OCI-LY7 (cell line): Measurements from ENCODE around the gene AFTPH. TPM values are rescaled to one million over a fixed set of nuclear protein-coding genes. Genes with fewer than 3 reads are reported as not detected.

ENCODE experiments used
- BruUV-seq: library from RNA; stranded (reverse); fragments of 400-500 nt; replicated peaks from 2 replicates; lab custom pipeline; 2021; lab: Mats Ljungman, UMichigan
- CTCF ChIA-PET: fragments of 300-600 bp; sonication (Branson Sonifier 250); formaldehyde crosslinking; loops from one replicate; lab custom pipeline; 2022; ENCODE audit warnings: antibody characterized with exemption; ENCODE audit not compliant: unreplicated experiment; lab: Charles Lee
- POLR2A ChIA-PET: fragments of 300-600 bp; sonication (Branson Sonifier 250); formaldehyde crosslinking; loops from one replicate; lab custom pipeline; 2022; ENCODE audit warnings: antibody characterized with exemption; lab: Charles Lee
- DNase-seq: peaks from one replicate; pipeline ENCODE4 v3.0.0-alpha.2; 2015; ENCODE audit warnings: low spot score
- H2AFZ ChIP-seq: fragments of 200-600 bp; sonication (generic), shearing (Covaris generic); 2 replicates; pipeline ENCODE4 v1.6.1; 2014; ENCODE audit warnings: mild to moderate bottlenecking, antibody characterized with exemption, low read length, moderate library complexity
- H3K27ac ChIP-seq: fragments of 200-600 bp; sonication (generic); 2 replicates; pipeline ENCODE4 v1.5.1; 2014; ENCODE audit warnings: mixed run types, low read depth, mild to moderate bottlenecking, moderate library complexity, low read length, inconsistent platforms; ENCODE audit not compliant: poor library complexity, severe bottlenecking
- H3K36me3 ChIP-seq: fragments of 200-600 bp; sonication (generic); 2 replicates; pipeline ENCODE4 v1.6.1; 2014; ENCODE audit warnings: mild to moderate bottlenecking, antibody characterized with exemption, low read length, moderate library complexity, mixed read lengths; ENCODE audit not compliant: insufficient read depth
- H3K4me1 ChIP-seq: fragments of 200-600 bp; sonication (generic); 2 replicates; pipeline ENCODE4 v1.5.1; 2014; ENCODE audit warnings: mild to moderate bottlenecking, low read length; ENCODE audit not compliant: insufficient read depth, poor library complexity, severe bottlenecking
- H3K4me2 ChIP-seq: fragments of 200-600 bp; sonication (generic); 2 replicates; pipeline ENCODE4 v1.6.1; 2014; ENCODE audit warnings: mild to moderate bottlenecking, low read length
- H3K4me3 ChIP-seq: fragments of 200-600 bp; sonication (generic); 2 replicates; pipeline ENCODE4 v1.5.1; 2014; ENCODE audit warnings: mild to moderate bottlenecking, low read depth, low read length; ENCODE audit not compliant: poor library complexity, severe bottlenecking
- H3K79me2 ChIP-seq: fragments of 200-600 bp; sonication (generic); 2 replicates; pipeline ENCODE4 v1.6.1; 2016; ENCODE audit warnings: low read depth, mild to moderate bottlenecking, low read length, moderate library complexity, mixed read lengths; ENCODE audit not compliant: insufficient read depth
- H3K9me2 ChIP-seq: fragments of 200-600 bp; sonication (generic); 2 replicates; pipeline ENCODE4 v1.6.1; 2016; ENCODE audit warnings: mild to moderate bottlenecking, low read length, mixed read lengths; ENCODE audit not compliant: insufficient read depth
- H3K9me3 ChIP-seq: fragments of 200-600 bp; sonication (generic); 2 replicates; pipeline ENCODE4 v1.6.1; 2014; ENCODE audit warnings: mild to moderate bottlenecking, mixed run types, low read length, mixed read lengths
- H4K20me1 ChIP-seq: fragments of 200-600 bp; sonication (generic); 2 replicates; pipeline ENCODE4 v1.6.1; 2014; ENCODE audit warnings: mild to moderate bottlenecking, antibody characterized with exemption, low read length, moderate library complexity, mixed read lengths; ENCODE audit not compliant: insufficient read depth
- CTCF ChIP-seq: fragments of 200-600 bp; sonication (generic); conservative IDR thresholded peaks from 2 replicates; pipeline ENCODE4 v1.5.1; 2014; ENCODE audit warnings: mild to moderate bottlenecking, antibody characterized with exemption, low read length, moderate library complexity, mixed read lengths
- EZH2phosphoT487 ChIP-seq: fragments of 200-600 bp; sonication (generic); IDR thresholded peaks from 2 replicates; pipeline ENCODE4 v1.6.1; 2018; ENCODE audit warnings: low read depth, borderline replicate concordance, mild to moderate bottlenecking, mixed run types, antibody characterized with exemption, low read length, moderate library complexity, mixed read lengths
- intact Hi-C: fragments of 100-400 bp; cut with micrococcal nuclease; formaldehyde crosslinking; loops from one replicate; pipeline ENCODE4 v1.10.0; 2022; ENCODE audit not compliant: unreplicated experiment
- total RNA-seq, 2 experiments: library from RNA; depleted of rRNA in 1 of 2; stranded (reverse); fragments of >200 nt in 1 of 2; shearing (Covaris generic) in 1 of 2; gene quantifications; 2 replicates each; pipeline ENCODE4 v1.2.3, GENCODE V29; 2014 to 2022

AFTPH gene
- total RNA-seq, 2 experiments from 2014 or later, result 30.0 to 40.6 TPM

DNA sequence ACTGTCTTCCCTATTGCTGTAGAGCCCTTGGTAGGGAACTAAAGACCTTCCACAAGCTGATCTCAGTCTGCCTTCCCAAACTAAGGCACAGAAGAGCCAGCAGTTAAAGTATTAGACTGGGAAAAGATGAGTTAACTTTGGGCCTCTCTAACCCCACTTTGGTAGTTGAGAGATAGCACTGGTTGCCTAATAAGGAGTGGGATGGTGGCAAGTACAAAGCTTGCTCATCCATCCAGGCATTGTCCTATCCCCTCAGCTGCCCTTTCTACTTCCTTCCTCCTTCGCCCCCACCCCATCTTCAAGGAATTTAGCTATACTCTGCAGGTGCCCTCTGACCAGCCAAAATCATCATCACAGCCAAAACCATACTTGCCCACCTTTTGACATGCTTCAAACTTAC, 22.2 kb upstream of the AFTPH start:
- ChIA-PET POLR2A (interaction anchor here (0.5 kb wide), 1 partner anchor 46 kb away, joined by 3 read pairs; no protein-coding TSS in a partner anchor), CTCF (no interaction called here)
- H3K36me3 ChIP-seq, result no peaks in the 10 kb centered on the region
- no peak overlapping the region for H3K4me3 ChIP-seq
- H3K9me3 ChIP-seq, result no peaks in the 10 kb centered on the region
- TF ChIP-seq EZH2phosphoT487 (no peak), CTCF (no peak)
- DNase-seq, result no peak
- intact Hi-C loops, result no loop called here
- no peaks in the 10 kb centered on the region for H4K20me1 ChIP-seq
- H3K4me1 ChIP-seq, result no peaks in the 10 kb centered on the region
- H3K27ac ChIP-seq, result no peak overlapping the region
- no peak overlapping the region for H3K4me2 ChIP-seq
- no peak overlapping the region for H2AFZ ChIP-seq
- H3K9me2 ChIP-seq, result no peaks in the 10 kb centered on the region
- BruUV-seq, result no TSS peak
- no peaks in the 10 kb centered on the region for H3K79me2 ChIP-seq

DNA sequence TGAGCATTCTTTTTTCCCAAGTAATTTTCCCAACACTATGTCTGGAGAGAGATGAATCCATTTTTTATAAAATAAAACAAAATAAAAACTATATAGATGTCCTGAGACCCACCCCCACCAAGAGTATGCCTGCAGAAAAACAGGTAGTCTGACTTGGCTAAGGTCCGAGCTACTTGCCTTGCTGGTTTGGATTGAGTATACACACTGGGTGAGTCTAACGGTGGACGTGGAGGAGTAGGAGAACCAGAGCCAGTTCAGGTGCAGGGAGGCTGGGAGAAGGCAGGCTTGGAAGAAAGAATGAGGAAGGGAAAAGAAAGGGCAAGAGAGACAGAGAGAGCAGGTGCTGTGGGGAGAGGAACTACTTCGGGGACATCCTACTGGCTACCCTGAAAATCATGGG, 21.3 kb upstream of the AFTPH start:
- Histone ChIP-seq H2AFZ (no peak overlapping the region), H3K9me2 (no peaks in the 10 kb centered on the region), H3K9me3 (no peaks in the 10 kb centered on the region), H4K20me1 (no peaks in the 10 kb centered on the region), H3K36me3 (no peaks in the 10 kb centered on the region), H3K4me3 (no peak overlapping the region), H3K27ac (no peak overlapping the region), H3K4me2 (no peak overlapping the region), H3K79me2 (no peaks in the 10 kb centered on the region), H3K4me1 (no peaks in the 10 kb centered on the region)
- DNase-seq, result no peak
- ChIA-PET POLR2A (no interaction called here), CTCF (no interaction called here)
- no peak for TF ChIP-seq CTCF
- no TSS peak for BruUV-seq
- intact Hi-C loops, result no loop called here

- Histone ChIP-seq H3K36me3 (no peaks in the 10 kb centered on the region), H4K20me1 (no peaks in the 10 kb centered on the region), H3K9me3 (no peaks in the 10 kb centered on the region), H3K4me2 (no peak overlapping the region), H3K9me2 (no peaks in the 10 kb centered on the region), H3K27ac (no peak overlapping the region), H2AFZ (no peak overlapping the region), H3K4me1 (no peaks in the 10 kb centered on the region), H3K4me3 (no peak overlapping the region), H3K79me2 (no peaks in the 10 kb centered on the region)
- DNase-seq, result no peak
- no TSS peak for BruUV-seq
- TF ChIP-seq CTCF (no peak), EZH2phosphoT487 (no peak)
- CTCF ChIA-PET, result no interaction called here
- POLR2A ChIA-PET, result no interaction called here
- intact Hi-C loops, result no loop called here
Measured at GRCh38 chr2:64504774-64505720, 19.1 kb upstream of the AFTPH start.
